Fibroblast of skin of scalp (primary cell): ENCODE results near the gene DAZAP1.

Source experiments
- DNase-seq: peaks from one replicate; pipeline ENCODE4 v3.0.0-alpha.2; 2013

The DAZAP1 gene

DNA sequence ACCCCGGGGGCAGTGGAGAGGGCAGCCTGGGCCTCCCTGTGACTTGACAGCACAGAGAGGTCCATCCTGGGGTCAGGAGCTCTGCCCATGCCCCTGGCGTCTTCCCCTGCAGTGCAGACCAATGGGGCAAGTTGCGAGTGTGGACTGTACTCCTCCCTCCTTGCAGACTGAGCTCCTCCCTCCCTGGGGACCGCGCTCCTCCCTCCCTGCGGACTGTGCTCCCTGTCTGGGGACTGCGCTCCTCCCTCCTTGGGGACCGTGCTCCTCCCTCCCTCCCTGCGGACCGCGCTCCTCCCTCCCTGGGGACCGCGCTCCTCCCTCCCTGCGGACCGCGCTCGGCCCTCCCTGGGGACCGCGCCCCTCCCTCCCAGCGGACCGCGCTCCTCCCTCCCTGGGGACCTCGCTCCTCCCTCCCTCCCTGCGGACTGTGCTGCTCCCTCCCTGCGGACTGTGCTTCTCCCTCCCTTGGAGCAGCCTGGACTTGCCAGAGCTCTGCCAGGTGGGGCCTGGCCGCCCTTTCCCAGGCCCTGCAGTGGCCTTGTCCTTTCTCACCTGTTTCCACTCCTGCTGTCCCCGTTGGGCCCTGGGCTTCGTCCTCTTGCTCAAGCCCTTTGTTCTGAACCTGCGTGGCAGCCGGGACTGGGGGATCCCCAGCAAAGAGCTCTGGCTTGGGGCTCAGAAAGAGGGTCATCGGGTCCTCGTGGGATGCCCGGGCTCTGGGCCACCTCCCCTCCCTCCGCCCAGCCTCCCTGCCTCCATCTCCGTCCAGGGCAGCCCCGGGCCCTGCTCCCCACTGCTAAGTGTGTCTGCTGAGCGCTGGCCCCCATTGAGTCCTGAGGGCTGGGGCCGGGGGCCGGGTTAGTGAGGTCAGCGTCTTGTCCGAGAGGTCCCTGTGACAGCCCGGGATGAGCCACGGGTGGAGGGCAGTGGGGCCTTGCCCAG, 12.9 kb upstream of the DAZAP1 start:
- no peak for DNase-seq

DNA sequence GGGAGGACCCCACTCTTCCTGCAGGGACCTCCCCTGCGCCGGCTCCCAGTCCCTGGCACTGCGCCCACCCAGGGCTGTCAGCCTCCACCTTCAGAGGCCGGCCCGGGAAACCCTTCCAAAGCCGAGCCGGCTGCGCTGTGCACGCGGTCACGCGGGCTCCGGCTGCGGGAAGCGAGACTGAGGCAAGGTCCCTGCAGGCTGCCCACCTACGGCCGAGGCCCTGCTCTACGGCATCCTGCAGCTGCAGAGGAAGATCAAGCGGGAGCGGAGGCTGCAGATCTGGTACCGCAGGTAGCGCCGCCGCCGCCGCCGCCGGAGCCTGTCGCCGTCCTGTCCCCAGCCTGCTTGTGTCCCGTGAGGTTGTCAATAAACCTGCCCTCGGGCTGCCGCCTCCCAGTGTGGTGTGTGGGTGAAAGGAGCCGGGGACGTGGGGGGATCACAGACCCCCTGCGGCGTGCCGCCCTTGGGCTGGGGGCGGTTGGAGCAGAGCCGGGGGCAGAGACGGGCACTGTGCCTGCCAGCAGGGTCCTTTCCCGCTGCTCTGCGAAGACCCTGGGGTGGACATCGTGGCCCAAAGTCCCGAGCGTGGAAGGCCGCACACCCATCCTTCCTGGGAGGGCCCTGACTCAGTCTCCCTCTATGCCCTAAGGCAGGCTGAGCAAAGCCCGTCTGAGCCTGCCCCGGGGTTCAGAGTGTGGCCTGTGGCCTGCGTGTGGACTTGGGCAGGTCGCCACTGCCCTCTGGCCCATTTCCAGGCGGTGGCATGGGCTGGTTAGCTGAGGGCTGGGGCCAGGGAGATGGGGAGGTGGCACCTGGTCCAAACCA, 12.0 kb upstream of the DAZAP1 start:
- DNase-seq, result no peak

DNA sequence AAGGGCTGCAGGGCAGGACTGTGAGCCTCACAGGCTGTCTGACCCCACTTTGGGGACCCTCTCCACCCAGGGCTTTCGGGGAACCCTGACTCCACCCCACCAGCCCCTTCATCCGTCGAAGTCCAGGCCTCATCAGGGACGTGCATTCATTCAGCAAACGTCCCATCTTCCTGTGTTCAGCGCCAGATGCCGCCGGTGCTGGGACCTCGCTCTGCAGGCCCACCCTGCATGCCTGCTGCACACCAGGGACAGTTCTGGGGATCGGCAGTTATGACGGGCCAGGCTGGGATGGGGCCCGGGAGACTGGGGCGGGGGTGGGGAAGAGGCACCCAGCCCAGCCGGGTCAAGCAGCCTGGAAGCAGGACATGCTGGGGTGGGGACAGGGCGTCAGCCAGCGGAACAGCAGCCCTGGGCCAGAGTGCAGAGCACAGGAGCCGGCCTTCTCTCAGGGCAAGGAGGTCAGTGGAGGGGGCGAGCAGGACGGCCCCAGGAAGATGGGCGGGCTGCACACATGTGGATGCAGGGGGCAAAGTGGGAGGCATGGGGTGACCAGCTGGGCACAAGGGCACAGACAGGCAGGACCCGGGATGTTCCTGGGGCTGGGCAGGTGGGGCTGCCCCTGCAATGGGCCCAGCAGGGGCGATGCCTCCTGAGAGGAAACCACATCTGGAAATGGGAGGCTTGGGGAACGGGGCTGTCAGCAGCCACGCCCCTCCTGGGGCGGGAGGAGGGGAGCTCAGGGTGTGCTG, 11.2 kb upstream of the DAZAP1 start:
- DNase-seq, result no peak

DNA sequence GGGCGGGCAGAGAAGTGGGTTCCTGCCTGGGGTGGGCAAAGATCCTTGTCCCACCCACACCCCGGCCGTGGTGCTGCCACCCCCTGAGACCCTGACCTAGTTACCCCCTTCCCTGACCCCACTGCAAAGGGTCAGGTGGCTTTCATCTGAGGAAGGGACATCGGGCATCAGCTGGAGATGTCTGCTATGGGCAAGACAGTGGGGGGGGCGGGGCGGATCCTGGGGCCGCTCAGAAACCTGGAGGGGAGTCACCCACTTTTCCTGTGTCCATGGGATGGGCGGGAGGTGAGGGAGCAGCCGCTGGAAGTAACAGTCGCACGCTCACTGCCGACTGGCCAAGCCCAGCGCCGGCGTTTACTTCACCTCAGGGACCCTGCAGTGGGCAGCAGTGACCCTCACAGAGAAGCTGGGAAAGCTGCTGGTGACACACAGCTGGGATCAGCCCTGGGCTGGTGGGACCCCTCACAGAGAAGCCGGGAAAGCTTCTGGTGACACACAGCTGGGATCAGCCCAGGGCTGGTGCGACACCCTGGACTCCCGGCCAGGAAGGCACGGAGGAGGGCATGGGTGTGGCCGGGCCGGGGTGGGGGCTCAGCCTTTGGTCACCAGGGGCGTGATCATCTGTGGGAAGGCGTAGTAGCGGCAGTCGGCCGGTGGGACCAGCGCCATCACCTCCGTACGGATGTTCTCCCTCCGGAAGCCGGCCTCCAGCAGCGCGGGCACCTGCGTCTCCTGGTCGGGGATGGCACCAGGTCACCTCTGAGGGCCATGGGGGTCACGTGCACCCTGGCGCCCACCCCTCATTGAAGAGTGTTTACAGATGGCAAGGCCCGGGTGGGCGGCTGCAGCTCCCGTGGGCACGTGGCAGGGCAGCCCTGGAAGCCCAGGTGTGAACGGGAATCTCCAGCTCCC, 10.4 kb upstream of the DAZAP1 start:
- DNase-seq, result no peak

DNA sequence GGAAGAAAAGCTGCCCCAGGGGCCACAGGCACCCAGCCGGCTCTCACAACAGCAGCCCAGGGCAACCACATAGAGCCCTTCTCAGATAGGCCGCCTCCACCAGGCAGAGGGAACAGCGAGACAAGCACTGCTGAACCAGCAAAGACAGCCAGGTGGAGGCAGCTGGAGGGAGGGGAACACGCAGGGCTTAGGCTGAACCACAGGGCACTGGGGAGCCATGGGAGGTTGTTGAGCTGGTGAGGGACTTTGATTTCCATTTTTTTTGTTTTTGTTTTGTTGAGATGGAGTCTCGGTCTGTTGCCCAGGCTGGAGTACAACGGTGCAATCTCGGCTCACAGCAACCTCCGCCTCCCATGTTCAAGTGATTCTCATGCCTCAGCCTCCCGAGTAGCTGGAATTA, 9.5 kb upstream of the DAZAP1 start:
- DNase-seq, result no peak

DNA sequence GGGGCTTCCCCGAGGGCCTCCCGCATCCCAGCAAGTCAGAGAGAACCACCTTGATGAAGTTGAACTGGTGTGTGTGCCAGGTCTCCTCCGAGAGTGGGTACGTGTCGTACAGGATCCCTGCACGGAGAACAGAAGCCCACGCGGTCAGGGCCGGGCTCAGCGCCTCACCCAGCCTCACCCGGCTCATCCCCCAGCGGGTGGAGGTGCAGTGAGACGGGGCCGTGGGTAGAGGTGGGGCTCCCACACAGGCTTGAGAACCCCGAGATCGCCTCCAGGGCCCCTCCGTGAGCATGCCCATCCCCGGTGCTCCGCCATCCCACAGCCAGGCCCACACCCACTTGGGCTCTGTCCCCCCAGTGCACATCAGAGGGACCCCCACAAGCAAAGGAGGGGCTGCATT, 8.3 kb upstream of the DAZAP1 start:
- no peak for DNase-seq

DNA sequence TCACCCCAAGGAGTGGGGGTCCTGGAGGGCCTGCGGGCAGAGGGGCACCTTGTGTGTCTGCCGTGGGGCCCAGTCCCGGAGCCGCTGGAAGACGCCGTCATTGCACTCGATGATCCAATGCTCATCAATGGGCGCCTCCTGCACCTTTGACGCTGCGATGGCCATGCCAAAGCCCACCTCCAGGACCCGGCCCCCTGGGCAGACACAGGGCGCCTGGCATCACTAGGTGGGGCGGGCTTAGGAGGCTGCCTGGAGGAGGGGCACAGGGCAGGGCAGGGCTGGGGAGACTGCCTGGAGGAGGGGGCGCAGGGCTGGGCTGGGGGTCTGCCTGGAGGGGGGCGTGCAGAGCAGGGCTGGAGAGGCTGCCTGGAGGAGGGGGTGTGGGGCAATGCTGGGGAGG, 7.6 kb upstream of the DAZAP1 start:
- DNase-seq, result no peak

DNA sequence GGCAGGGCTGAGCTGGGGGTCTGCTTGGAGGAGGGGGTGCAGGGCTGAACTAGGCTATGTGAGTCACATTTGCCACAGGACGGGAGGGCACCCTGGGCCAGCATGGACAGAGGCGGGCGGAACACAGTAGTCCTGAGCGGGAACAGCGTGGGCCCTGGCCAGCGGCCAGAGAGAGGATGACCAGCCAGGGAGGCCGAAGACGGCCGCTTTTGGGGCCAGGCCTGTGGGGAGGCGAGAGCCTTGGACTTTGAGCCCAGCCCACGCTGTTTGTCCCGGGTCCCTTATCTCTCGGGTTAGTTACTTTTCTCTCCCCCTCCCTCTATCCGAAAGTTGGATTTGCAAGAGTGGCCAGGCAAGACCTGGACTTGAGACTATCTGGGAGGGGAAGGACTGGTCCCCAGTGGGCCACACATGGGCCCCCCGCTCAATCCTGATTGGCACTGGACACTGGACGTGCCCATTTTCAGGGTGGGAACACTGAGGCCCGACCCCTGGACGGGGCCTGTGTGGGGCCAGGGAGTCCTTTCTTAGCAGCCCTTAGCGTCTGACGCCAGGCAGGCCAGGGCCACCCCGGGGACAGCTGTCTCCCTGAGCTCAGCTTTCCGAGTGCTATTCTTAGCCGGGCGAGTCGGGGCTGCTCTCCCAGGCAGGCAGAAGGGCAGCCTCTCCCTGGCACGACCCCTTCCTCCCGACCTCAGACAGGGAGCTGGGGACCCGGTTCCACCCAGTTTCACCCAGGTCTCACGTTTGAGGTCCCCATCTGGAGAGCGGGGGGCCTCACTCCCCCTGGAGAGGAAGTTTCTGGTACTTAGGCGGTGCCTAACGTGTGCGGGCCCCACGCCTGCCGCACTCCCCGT, 6.9 kb upstream of the DAZAP1 start:
- DNase-seq, result no peak

DNA sequence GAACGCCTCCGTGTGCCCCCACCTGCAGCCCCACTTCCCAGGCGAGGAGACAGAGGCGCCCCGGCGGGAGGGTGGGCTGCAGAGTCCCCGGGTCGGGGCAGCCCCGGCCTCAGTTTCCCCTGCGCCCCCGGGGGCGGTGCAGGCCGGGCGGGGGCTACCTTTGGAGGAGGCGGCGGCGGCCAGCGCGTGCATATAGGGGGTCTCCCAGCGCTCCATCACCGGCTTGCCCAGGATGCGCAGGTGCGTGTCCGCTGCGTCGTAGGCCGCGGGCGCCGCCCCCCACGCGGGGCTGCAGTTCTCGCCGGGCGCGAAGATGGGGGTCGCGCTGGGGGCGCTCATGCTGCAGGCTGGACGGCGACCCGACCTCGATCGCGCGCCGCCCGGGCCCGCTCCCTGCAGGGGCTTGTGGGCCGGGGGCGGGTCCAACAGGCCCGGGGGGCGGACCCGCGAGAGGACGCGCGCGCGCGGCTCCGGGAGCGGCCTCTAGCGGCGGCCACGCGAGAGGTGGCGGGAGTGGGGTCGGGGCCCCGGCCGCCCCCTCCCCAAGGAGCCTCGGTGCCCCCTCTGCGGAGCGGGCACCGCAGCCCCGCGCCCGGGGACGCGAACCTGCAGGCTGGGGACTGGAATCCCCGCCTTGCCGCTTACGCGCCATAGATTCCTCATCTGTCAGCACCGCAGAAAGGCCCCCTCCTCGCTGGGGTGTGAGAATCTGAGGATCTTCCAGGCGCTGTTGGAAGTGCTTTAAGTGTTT, 6.1 kb upstream of the DAZAP1 start, which contains the start of gene GAMT:
TSS of gene GAMT (minus strand) at position 405 of the 751 bp plus-strand sequence. CDS start at position 339, 66 bp downstream.
- DNase-seq, result peak; percentile 41

DNA sequence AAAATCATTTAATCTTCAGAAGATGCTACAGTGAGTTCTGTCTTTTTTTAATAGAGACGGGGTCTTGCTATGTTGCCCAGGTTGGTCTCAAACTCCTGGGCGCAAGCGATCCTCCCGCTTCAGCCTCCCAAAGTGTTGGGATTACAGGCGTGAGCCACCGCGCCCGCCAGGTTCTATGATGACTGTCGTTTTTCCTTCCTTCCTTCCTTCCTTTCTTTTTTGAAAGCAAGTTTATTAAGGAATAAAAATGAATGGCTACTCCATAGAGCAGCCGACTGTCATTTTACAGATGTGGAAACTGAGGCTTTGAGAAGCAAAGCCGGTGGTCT, 5.5 kb upstream of the DAZAP1 start:
- no peak for DNase-seq

DNA sequence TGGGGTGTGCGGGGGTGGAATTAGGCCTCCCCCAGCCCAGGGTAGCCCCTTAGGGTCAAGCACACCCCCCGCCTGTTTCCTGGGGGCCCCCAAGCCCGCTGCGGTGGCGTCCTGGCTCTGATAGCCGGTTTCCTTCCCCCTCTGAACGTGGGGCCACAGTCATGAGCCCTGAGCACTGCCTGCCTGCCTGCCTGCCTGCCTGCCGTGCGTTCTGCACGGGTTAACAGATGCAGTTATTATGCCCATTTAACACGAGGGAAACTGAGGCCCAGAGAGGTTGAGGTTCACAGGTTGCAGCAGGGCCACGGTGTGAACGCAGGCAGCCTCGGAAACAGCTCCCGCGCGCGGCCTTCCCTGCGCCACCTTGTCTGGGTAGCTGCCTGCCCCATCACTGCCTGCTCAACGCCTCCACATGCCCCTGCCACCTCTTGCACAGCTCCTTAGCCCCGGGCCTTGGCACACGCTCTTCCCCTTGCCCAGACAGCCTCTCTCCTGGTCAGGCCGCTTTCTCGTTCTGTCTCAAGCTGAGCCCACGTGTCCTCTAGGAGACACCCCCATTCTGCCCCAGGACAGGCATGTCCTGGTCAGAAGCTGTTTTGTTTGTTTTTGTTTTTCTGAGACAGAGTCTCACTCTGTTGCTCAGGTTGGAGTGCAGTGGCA, 4.8 kb upstream of the DAZAP1 start:
- no peak for DNase-seq

DNA sequence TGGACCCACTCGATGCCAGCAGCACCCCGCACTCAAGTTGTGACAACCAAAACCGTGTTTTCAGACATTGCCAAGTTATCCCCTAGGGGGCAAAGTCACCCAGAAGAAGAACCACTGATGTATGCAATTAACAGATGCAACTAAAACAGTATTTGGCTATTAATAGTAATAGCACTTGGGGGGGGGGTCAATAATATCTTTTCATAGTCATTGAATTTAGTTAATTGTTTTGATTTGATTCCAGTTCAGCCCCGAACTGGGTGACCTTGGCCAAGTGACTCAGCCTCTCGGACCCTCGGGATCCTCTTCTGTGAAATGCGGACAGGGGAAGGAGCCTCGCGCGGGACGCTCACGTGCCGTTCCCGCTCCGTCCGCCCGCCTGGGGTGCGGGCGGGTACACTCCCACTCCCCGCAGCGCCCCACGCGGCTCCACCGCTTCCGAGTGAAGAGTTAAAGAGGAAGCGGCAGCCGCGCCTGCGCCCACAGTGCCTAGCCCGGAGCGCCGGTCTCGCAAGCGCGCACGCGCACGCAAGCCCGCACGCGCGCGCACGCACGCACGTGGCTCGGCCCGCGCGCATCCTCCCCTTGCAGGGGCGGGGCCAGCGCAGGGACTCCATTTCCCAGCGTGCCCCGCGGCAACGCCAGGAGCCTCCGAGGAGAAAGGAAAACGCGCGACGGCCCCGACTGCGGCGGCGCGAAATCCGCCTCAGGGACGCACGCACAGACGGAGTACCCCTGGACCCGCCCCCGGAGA, 435 bp upstream of the DAZAP1 start:
- DNase-seq, result peak; percentile 99

DNA sequence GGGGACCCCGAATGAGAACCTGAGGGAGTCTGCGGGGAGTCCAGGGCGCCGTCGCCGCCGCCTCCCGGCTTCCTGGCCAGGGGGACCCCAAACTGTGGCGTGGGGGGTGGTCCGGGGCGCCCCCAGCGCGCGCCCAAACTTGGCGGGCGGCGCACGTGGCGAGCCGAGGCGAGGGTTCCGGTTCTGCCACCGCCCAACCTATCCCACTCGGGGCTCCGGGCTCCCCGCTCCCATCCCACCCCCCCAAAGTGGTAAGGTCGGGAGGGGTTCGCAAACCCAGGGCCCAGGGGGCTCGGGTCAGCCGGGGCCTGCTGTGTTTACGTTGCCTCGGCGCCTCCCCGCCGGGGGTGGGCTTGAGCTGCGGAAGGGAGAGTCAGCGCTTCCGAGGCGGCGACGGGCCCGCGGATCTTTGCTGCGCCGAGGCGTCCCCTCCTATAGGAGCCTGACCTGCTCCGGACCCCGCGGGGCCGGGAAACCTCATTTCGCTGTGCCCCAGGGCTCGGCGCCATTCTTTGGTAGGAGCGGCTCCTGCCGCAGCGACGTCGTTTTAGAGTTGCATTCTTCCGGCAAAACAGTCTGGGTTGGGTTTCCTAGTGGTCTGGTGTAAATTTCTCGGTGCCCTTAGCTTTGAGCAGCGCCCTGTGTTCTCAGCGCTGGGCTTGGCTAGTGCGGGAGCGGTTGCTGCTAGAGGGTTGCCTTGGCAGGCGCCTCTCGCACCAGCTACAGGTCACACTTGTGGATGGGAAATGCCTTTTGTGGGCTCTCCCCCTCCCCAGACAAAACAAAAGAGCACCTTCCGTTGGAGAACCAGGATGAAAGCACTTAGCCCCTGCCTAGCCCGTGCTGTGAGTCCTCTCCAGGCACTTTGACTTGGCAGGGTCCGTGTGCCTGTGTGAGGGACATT, 1.2 kb downstream of the DAZAP1 start:
- peak; percentile 49 for DNase-seq

DNA sequence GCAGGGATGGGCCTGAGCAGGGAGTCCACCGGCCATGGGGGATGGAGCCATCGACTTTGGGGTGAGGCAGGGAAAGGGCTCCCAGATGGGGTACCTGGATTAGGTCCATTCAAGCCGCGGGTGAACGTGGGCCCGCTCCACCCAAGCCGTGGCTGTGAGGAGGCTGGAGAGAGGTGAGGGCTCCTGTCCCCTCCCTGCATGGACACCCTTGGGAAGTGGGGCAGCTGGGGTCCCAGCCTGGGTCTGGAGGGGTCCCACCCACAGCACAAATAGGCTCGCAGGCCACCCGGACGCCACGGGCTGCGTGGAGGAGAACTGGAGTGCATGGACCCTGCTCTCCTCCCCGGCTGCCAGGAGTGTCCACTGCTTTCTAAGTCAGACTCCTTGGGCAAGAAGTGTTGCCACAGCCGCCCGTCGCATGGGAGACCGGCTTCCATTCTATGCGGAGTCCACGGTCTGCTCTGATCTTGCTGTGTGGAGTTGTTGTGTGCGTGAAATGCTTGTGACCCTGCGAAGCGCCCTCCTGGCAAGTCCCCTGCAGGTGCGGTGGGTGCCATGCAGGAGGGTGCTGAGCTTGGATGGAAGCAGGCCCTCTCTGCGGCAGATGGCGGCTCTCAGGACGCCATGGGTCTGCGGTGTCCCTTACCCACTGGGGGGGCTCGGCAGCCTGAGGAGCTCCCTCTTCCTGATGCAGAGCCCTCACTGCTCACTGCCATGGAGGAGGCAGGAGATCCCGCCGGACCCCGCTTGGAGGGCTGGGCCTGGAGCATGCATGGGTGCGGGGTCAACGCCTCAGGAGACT, 2.0 kb downstream of the DAZAP1 start:
- no peak for DNase-seq

DNA sequence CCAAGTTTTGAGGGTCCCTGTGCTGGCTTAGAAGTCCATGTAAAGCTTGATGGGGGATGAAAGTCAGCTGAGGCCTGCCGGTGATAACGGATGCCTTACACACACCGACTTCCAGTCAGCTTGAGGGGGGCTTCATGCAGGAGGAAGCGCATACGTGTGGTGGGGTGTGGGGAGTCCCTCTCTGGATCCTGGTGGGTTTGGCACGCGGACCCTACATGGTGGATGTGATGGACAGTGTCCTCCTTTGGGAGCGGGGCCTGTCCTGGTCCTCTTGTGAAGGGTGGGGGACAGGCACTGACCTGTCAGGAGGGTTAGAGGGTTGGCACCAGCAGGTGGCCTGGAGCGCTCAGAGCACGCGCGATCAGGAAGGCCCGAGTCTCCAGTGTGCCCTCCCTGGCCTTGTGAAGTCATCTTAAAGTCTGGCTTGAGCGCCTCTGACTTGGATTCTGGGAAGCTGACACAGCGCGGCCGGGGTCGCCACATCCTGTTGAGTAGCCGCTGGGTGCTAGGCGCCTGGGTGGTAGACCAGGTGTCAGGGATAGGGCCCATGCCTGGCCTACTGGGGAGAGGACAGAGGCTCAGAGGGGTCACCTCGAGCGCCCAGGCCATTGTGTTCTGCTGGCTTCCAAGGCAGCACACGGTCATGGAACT, 2.9 kb downstream of the DAZAP1 start:
- no peak for DNase-seq

DNA sequence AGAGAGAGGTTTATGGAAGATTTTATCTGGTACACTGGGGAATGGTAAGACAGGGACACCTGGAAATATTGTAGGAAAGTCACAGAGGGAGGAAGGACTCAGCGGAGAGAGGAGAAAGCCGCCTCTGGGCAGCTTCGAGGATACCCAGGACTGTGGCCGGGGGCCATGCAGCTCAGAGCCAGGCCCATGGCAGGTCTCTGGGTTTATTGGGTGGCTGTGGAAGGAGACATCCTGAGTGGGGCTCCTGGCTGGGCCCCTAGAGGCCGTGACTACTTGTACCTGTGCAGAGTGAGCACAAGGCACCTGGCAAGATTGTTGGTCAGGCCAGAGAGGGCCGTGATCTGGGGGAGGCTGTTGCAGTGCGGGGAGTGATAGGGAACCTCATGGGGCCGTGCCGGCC, 3.4 kb downstream of the DAZAP1 start:
- DNase-seq, result no peak
